GM06990 (cell line): ENCODE results near the gene PPP1R3C.

ENCODE experiments used
- DNase-seq: peaks from one replicate; pipeline ENCODE4 v3.0.0-alpha.2; 2011; ENCODE audit not compliant: insufficient read length; ENCODE audit errors: extremely low read depth
- H3K27me3 ChIP-seq: replicated peaks from 2 replicates; pipeline ENCODE4 v1.6.0; 2011; ENCODE audit warnings: low read length; ENCODE audit not compliant: control insufficient read depth, insufficient read depth
- H3K36me3 ChIP-seq: 2 replicates; pipeline ENCODE4 v1.5.1; 2011; ENCODE audit warnings: low read length; ENCODE audit not compliant: control insufficient read depth, insufficient read depth
- H3K4me3 ChIP-seq: replicated peaks from 2 replicates; pipeline ENCODE4 v1.5.1; 2011; ENCODE audit warnings: low read depth, mild to moderate bottlenecking, control low read depth, low read length
- TF ChIP-seq, protein P1 (sequence below): IDR thresholded peaks from 2 replicates; pipeline ENCODE4 v1.5.1; 2011; ENCODE audit warnings: low read length, control low read depth, mild to moderate bottlenecking, inconsistent platforms; ENCODE audit not compliant: insufficient read depth, poor library complexity, severe bottlenecking

Gene PPP1R3C

DNA sequence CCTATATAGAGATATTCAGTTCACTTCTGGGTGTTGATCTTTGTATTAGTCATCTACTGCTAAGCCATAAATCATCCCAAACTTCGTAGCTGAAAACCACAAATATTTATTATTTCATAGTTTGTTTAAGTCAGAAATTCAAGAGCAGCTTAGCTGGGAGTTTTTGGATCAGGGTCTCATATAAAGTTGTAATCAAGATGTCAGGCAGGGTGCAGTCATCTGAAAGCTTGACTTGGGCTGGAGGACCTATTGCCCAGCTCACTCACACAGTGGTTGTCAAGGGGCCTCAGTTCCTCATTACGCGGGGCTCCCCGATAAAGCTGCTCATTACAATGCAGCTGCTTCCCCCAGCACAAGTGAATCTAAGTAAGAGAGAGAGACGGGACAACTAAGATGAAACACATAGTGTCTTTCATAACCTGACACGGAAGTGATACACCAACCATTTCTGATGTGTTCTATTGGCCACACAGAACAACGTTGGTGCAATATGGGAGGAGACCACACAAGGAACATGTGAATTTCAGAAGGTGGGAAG is 15.7 kb downstream of the PPP1R3C start:
- TF ChIP-seq, protein P1, sequence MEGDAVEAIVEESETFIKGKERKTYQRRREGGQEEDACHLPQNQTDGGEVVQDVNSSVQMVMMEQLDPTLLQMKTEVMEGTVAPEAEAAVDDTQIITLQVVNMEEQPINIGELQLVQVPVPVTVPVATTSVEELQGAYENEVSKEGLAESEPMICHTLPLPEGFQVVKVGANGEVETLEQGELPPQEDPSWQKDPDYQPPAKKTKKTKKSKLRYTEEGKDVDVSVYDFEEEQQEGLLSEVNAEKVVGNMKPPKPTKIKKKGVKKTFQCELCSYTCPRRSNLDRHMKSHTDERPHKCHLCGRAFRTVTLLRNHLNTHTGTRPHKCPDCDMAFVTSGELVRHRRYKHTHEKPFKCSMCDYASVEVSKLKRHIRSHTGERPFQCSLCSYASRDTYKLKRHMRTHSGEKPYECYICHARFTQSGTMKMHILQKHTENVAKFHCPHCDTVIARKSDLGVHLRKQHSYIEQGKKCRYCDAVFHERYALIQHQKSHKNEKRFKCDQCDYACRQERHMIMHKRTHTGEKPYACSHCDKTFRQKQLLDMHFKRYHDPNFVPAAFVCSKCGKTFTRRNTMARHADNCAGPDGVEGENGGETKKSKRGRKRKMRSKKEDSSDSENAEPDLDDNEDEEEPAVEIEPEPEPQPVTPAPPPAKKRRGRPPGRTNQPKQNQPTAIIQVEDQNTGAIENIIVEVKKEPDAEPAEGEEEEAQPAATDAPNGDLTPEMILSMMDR, result no peak
- H3K36me3 ChIP-seq, result no peaks in the 10 kb centered on the region
- no peaks in the 10 kb centered on the region for H3K27me3 ChIP-seq
- no peak for DNase-seq
- H3K4me3 ChIP-seq, result no peak overlapping the region

- H3K27me3 ChIP-seq, result no peaks in the 10 kb centered on the region
- no peak for DNase-seq
- TF ChIP-seq, protein P1, result no peak
- no peaks in the 10 kb centered on the region for H3K36me3 ChIP-seq
- H3K4me3 ChIP-seq, result no peak overlapping the region
These were observed 16.7 kb downstream of the PPP1R3C start for GRCh38 chr10:91616137-91616536.

GRCh38 chr10:91614225-91614624 is 18.6 kb downstream of the PPP1R3C start:
- H3K4me3 ChIP-seq, result no peak overlapping the region
- TF ChIP-seq, protein P1, result no peak
- H3K27me3 ChIP-seq, result no peaks in the 10 kb centered on the region
- DNase-seq, result no peak
- H3K36me3 ChIP-seq, result no peaks in the 10 kb centered on the region

- H3K4me3 ChIP-seq, result no peak overlapping the region
- H3K27me3 ChIP-seq, result no peaks in the 10 kb centered on the region
- no peaks in the 10 kb centered on the region for H3K36me3 ChIP-seq
- TF ChIP-seq, protein P1, result no peak
- DNase-seq, result no peak
These were observed 19.3 kb downstream of the PPP1R3C start for GRCh38 chr10:91613411-91614187.

GRCh38 chr10:91610919-91611318 is 22.0 kb downstream of the PPP1R3C start:
- Histone ChIP-seq H3K27me3 (no peaks in the 10 kb centered on the region), H3K4me3 (no peak overlapping the region), H3K36me3 (no peaks in the 10 kb centered on the region)
- DNase-seq, result no peak
- TF ChIP-seq, protein P1, result no peak
